Gastrocnemius medialis (tissue), 4 donors: Measurements from ENCODE around the gene WDR54. TPM values are rescaled to one million over a fixed set of nuclear protein-coding genes. Genes with fewer than 3 reads are reported as not detected.

Experiments used
- ATAC-seq, 2 donors: fragments of 150-250 bp; one replicate each; pipeline ENCODE4 v1.9.1; 2016
- DNase-seq, 2 donors: peaks; one replicate each; pipeline ENCODE4 v3.0.0-alpha.2; 2019
- H3K27ac ChIP-seq, 4 donors: fragments of 200-600 bp; sonication (generic); 1 replicate in 1 of 4; 2 replicates in 3 of 4; pipeline ENCODE4 v1.5.1; 2016 to 2018; ENCODE audit warnings: mild to moderate bottlenecking in 2 of 4, moderate library complexity in 1 of 4
- H3K27me3 ChIP-seq, 3 donors: fragments of 200-600 bp; sonication (generic) in 2 of 3; 1 replicate in 1 of 3; 2 replicates in 2 of 3; pipeline versions ENCODE4 v1.5.1 to v1.6.0; 2016 to 2019; ENCODE audit warnings: mild to moderate bottlenecking in 1 of 3, moderate library complexity in 1 of 3
- H3K36me3 ChIP-seq, 2 donors: fragments of 200-600 bp; sonication (generic) in 1 of 2; one replicate each; pipeline ENCODE4 v1.5.1; 2017 to 2018
- H3K4me1 ChIP-seq, 2 donors: fragments of 200-600 bp; sonication (generic) in 1 of 2; one replicate each; pipeline ENCODE4 v1.5.1; 2016 to 2017; ENCODE audit warnings: mild to moderate bottlenecking in 2 of 2
- H3K4me3 ChIP-seq, 4 donors: fragments of 200-600 bp; sonication (generic) in 3 of 4; 1 replicate in 1 of 4; 2 replicates in 3 of 4; pipeline ENCODE4 v1.5.1; 2016 to 2019; ENCODE audit warnings: mild to moderate bottlenecking in 2 of 4
- H3K9me3 ChIP-seq, 3 donors: fragments of 200-600 bp; sonication (generic) in 2 of 3; 1 replicate in 1 of 3; 2 replicates in 2 of 3; pipeline ENCODE4 v1.5.1; 2016 to 2019
- CTCF ChIP-seq, 5 experiments: fragments of 450-650 bp in 3 of 5; fragments of 200-600 bp in 2 of 5; sonication (generic) in 2 of 5; IDR thresholded peaks in 4 of 5; conservative IDR thresholded peaks in 1 of 5; 1 replicate in 4 of 5; 2 replicates in 1 of 5; pipeline ENCODE4 v1.5.1; 2016 to 2019; ENCODE audit warnings: antibody characterized with exemption in 5 of 5, mild to moderate bottlenecking in 3 of 5, moderate library complexity in 3 of 5
- POLR2A ChIP-seq, 2 donors: fragments of 450-650 bp; IDR thresholded peaks; one replicate each; pipeline ENCODE4 v1.6.1; 2017; ENCODE audit warnings: antibody characterized with exemption in 2 of 2, mild to moderate bottlenecking in 2 of 2, moderate library complexity in 2 of 2
- in situ Hi-C, 4 donors: fragments of 200-750 bp; cut with MboI; loops; one replicate each; pipeline versions ENCODE4 v1.15.0 to v1.8.0; 2017; ENCODE audit warnings: low sequenced_read_pairs in 4 of 4
- intact Hi-C: fragments of 100-400 bp; cut with DNase I; formaldehyde crosslinking; loops from one replicate; pipeline ENCODE4 v1.15.1; 2023; ENCODE audit warnings: low total_unique reads
- total RNA-seq, 4 donors: library from RNA; depleted of rRNA; stranded (reverse); fragments of >200 nt; gene quantifications; one replicate each; pipeline versions ENCODE4 v1.1.0 to v1.2.3, GENCODE V29; 2016

WDR54 gene
- total RNA-seq = 1 to 10 TPM in 2 of 4 donors, under 1 TPM in 2; 0.51 to 2.1 (median 1.4) TPM

GRCh38 chr2:74421221-74421870 is at the start of gene WDR54, which contains the start of gene C2orf81:
WDR54 (plus strand) TSS chr2:74421730; CDS start chr2:74422154, 424 bp downstream.
C2orf81 (minus strand) TSS chr2:74421619; CDS start chr2:74421560, 59 bp downstream.
- ATAC-seq (peak; percentile 72 to 73), DNase-seq (peak; percentile 40 to 49)
- H3K9me3 ChIP-seq = no peaks in the 10 kb centered on the region
- H3K27ac ChIP-seq = peak within 1 kb of the TSS in 1 of 4 donors; percentile 38
- TF ChIP-seq POLR2A (IDR thresholded peaks at IDR 0.05) = no peak
- TF ChIP-seq CTCF (IDR thresholded peaks at IDR 0.05 in 4 of 5, conservative IDR thresholded peaks at IDR 0.05 in 1 of 5) = no peak
- H3K36me3 ChIP-seq = no peaks in the 10 kb centered on the region
- H3K4me3 ChIP-seq = peak within 1 kb of the TSS; percentile 57 to 64 (median 58)
- peaks cover 17 to 33% (median 24%) of the 10 kb centered on the region in 3 donors for H3K27me3 ChIP-seq
- intact Hi-C loops = no loop called here
- peaks cover 5 to 9% of the 10 kb centered on the region in 2 donors for H3K4me1 ChIP-seq
- in situ Hi-C loops = no loop called here

DNA sequence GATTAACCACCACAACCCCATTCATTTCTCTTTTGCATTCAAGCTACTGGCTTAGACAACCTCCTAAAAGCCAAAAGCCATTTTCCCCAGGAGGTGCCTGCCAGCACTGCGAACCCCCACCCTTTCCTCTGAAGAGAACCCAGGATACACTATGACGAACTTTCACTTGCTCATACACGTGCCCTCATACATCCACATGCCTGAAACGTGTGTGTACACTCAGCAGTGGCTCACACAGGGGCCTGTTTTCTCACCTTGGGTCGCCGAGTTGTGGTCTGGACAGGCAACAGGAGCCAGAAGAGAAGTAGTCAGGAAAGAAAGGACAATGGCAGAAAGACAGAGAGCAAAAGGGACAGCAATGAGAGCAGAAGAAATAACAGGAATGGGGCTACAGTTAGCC is 48.9 kb upstream of the WDR54 start:
- no peaks in the 10 kb centered on the region for H3K27me3 ChIP-seq
- peaks cover 2 to 54% of the 10 kb centered on the region in 2 donors for H3K36me3 ChIP-seq
- DNase-seq (no peak), ATAC-seq (no peak)
- peak overlapping the region; percentile 16 to 35 (median 26) for H3K27ac ChIP-seq
- peaks cover 0 to 11% of the 10 kb centered on the region in 2 donors for H3K4me1 ChIP-seq
- H3K4me3 ChIP-seq = no peak overlapping the region
- intact Hi-C loops (no loop called here), in situ Hi-C loops (no loop called here)
- H3K9me3 ChIP-seq = no peaks in the 10 kb centered on the region
- TF ChIP-seq POLR2A (IDR thresholded peaks at IDR 0.05) = no peak
- TF ChIP-seq CTCF (IDR thresholded peaks at IDR 0.05 in 4 of 5, conservative IDR thresholded peaks at IDR 0.05 in 1 of 5) = no peak

DNA sequence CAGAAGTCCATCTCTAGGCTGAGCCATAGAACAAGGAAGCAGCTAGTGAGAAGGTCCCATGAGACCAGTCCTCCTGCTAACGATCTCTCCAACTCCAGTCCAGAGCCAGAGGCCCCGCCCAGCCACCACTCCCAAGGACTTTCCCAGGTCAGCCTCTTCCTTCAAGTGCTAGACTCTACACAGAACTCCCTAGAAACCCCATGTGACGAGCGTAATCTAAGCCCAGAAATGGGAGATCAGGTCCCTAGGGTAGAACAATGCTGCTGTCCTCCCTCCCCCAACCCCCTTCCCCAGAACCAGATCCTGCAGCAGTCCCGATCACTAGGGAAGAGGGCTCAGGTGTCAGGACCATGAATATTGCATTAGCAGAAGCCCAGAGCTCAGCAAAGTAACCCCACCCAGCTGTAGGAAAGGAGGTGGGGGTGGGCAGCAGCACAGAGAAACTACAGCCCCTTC is 48.3 kb upstream of the WDR54 start:
- H3K27ac ChIP-seq = peak overlapping the region; percentile 29 to 59 (median 42)
- in situ Hi-C loops (no loop called here), intact Hi-C loops (no loop called here)
- H3K4me1 ChIP-seq = peaks cover 0 to 11% of the 10 kb centered on the region in 2 donors
- peaks cover 0 to 52% of the 10 kb centered on the region in 2 donors for H3K36me3 ChIP-seq
- ATAC-seq (peak; percentile 42 to 68), DNase-seq (peak; percentile 13 to 39)
- no peak for TF ChIP-seq POLR2A (IDR thresholded peaks at IDR 0.05)
- TF ChIP-seq CTCF (IDR thresholded peaks at IDR 0.05 in 4 of 5, conservative IDR thresholded peaks at IDR 0.05 in 1 of 5) = no peak
- no peaks in the 10 kb centered on the region for H3K9me3 ChIP-seq
- H3K4me3 ChIP-seq = no peak overlapping the region
- no peaks in the 10 kb centered on the region for H3K27me3 ChIP-seq

GRCh38 chr2:74373985-74374384 is 47.5 kb upstream of the WDR54 start:
- no peaks in the 10 kb centered on the region for H3K9me3 ChIP-seq
- intact Hi-C loops = no loop called here

More at GRCh38 chr2:74373985-74374384, 47.5 kb upstream of the WDR54 start:
- H3K4me1 ChIP-seq = peaks cover 0 to 11% of the 10 kb centered on the region in 2 donors
- H3K27me3 ChIP-seq = no peaks in the 10 kb centered on the region
- in situ Hi-C loops = no loop called here
- H3K27ac ChIP-seq = peak overlapping the region in 3 of 4 donors; percentile 32 to 59 (median 53)
- DNase-seq (no peak), ATAC-seq (no peak)
- no peak for TF ChIP-seq CTCF (IDR thresholded peaks at IDR 0.05 in 4 of 5, conservative IDR thresholded peaks at IDR 0.05 in 1 of 5)
- TF ChIP-seq POLR2A (IDR thresholded peaks at IDR 0.05) = no peak
- H3K36me3 ChIP-seq = peaks cover 0 to 45% of the 10 kb centered on the region in 2 donors
- peak overlapping the region in 1 of 4 donors; percentile 4 for H3K4me3 ChIP-seq
